Stimulated activated CD4-positive, alpha-beta T cell treated with anti-CD3 and anti-CD28 coated beads, Interleukin-1b, Interleukin-23, amount 100 ng/mL, for 24 hours (primary cell): ENCODE results near the gene GNA12.

Experiments used
- DNase-seq, 4 experiments: peaks; one replicate each; pipeline ENCODE4 v3.0.0-alpha.2; 2020; ENCODE audit warnings: low read depth in 4 of 4, low spot score in 1 of 4

Gene GNA12

DNA sequence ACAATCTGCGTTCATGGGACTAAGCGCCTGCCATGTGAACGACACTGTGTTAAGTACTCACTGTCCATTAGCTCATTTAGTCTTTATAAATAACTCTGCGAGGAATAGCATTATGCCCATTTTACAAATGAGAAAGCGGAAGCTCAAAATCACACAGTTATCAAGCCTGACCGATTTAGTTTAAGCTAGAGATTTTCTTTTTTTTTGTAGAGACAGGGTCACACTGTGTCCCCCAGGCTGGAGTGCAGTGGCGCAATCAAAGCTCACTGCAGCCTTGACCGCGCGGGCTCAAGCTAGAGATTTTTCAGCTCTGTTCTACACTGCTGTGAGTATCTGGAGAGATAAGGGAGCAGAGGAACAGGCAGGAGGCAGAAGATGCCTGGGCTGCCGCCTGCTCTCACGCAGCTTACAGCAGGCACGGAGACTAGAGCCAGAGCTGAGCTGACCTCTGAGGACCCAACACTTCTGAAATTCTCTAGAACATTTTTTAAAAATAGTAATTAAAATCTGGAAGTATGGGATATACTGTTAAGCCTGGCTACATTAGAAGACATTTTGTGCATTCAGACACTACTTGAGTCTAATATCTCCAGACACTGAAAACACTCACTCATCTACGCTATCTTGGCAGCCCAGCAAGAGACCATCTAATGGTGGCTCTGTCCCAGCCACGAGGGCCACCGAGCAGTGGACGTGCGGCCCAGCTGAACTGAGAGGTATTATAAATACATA is 38.7 kb downstream of the GNA12 start:
- DNase-seq, result no peak

DNA sequence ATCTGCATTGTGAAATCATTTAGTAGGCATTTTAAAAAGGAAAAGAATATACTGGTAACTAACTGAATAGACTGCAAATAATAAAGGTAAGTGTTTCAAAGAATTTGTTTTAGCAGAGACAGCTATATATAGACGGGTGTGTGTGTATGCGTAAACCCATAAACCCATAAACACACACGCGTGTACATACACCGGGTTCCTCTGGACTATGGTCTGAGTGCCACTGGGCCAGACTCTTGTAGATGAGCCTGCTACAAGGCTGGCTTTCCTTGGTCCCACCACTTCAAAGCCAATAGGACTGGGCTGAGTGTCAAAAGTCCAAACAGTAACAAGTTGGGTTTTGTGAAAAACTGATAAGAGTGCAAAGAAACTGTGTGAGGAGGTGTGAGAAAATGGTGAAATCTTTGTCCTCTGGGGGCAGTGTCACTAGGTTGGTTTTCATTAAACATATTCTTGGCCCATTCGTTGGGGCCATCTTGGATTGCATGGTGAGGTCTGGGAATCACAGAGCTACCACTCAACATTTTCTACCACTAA is 39.8 kb downstream of the GNA12 start:
- no peak for DNase-seq

- DNase-seq, result no peak
These were observed 40.4 kb downstream of the GNA12 start for GRCh38 chr7:2803755-2804154.

- DNase-seq, result no peak
These were observed 40.8 kb downstream of the GNA12 start for GRCh38 chr7:2803342-2803692.

DNA sequence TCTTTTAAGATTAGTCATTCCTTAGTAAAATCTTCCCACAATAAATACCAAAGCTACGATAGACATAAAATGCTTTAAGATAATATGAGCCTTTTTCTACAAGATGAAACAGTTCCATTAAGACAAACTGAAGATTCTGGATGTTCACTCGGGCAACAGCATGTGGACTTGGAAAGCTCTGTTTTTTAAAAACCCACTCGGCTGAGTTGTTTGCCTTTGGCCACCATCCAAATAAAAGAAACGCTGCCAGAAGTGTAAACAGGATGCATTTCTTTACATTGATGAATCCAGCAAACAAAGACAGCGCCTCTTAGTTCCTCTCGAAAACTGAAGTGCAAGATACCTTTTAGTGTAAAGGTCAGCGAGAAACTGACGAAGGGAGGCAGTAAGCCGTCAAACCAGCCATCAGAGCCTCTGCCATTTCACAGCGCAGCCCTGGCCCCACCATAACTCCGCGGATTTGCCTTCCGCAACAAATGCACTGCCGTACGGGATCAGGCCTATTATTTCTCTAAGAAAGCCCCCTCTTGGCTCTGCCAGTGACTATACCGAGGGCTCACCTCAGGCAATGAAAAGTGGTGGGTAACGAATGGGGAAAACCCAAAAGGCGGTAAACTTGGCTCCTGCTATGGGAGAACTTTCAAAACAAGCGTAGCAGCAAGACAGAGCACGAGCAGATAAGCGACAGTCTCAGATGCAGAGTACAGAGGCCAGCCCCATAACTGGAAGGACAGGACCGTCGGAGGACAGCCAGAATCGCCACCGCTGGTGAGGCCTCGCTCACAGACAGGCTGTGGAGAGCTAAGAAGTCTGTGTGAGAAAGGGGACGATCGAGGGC is 41.4 kb downstream of the GNA12 start:
- no peak for DNase-seq

DNA sequence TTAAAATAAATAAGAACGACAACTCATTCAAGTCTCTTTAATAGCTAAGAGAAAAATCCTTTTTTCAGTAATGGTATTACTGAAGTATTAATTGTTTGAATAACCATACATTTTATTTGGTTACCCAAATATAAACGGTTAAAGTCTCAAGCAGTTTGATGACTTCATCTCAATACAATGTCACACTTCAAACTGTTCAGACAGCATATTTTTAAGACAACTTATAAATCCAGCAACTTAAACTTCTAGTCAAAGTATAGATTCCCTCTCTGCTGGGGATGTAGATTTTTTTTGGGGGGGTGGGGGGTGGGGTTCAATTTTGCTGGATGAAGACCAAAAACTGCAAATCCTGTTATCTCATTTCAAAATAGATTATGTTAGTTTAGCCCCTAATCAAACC is 42.0 kb downstream of the GNA12 start:
- DNase-seq, result no peak

DNA sequence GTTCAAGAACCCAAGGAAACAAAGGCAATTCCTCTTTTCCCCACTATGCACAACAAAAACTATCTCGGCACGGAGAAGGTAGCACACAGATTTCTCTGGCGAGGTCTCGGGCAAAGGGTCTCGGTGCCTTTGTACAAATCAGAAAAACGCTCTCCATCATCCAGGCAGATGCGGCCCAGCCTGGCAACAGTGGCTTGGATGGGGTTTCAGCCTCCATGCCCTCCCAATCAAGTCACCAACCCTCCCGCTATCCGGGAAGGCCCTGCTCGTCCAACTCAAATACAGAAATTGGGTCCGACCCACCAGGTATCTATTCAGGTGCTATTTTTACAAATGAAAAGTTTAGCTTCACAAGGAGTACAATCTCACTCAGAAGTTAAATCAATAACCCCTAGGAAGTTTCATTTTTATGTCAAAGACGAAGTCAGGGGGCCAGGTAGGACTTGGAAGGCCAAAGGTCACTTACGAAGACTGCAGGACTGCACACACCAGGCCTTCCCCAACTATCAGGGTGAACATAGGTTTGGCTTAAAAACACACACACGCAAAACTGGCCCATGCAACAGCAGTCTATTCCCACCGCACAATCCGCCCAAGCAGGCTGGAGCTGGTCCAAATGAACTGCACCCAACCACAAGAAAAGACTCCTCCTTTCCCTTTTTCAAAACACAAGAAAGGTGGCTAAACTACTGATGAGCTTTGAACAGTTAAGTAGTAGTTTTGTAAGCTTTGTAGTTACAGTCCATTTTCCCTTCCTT is 43.0 kb downstream of the GNA12 start:
- DNase-seq, result no peak

- DNase-seq, result no peak
These were observed 43.7 kb downstream of the GNA12 start for GRCh38 chr7:2800220-2800930.

GRCh38 chr7:2799253-2799652 is 44.9 kb downstream of the GNA12 start:
- DNase-seq, result no peak

GRCh38 chr7:2798669-2799068 is 45.4 kb downstream of the GNA12 start:
- no peak for DNase-seq

DNA sequence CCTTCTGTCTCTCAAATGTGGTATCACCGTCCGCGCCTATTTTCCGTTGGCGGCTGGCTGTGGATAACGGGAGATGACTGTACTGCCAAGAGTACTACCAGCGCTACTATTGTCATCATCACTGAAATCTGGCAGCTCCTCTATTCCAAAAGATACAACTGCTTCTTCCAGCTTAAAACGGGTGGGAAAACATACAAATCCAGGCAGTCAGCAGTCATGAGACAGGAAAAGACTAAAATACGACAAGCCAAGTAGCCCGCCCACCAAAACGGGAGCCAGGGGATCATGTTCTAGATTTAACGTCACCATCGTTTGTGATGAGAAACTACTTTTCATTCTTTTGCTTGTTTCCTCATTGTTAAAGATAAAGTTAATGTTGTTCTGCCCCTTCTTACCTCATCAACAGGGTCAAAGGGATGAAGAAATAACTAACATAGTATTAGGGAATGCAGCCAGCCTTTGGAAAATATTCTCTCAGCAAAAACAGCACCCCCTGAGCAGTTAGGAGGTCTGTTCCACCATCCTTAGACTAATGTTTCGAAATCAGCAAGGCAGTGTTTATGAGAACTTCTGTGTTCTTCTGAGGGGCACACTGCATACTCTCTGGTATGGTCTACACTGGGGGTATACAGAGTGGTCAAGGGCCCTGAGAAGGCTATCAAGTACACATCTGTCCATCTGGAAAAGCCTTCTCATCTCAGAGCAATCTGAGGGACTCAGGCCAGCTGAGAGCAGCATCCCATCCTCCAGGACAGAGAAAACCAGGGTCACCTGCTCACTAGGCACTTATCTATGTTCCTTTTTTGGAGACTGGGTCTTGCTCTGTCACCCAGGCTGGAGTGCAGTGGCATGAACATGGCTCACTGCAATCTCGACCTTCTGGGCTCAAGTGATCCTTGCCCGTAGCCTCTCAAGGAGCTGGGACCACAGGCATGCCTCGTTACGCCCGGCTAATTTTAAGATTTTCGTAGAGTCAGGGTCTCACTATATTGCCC is 47.5 kb downstream of the GNA12 start:
- DNase-seq, result no peak

- no peak for DNase-seq
These were observed 48.2 kb downstream of the GNA12 start for GRCh38 chr7:2795906-2796305.

- no peak for DNase-seq
These were observed 49.1 kb downstream of the GNA12 start for GRCh38 chr7:2794836-2795636.

DNA sequence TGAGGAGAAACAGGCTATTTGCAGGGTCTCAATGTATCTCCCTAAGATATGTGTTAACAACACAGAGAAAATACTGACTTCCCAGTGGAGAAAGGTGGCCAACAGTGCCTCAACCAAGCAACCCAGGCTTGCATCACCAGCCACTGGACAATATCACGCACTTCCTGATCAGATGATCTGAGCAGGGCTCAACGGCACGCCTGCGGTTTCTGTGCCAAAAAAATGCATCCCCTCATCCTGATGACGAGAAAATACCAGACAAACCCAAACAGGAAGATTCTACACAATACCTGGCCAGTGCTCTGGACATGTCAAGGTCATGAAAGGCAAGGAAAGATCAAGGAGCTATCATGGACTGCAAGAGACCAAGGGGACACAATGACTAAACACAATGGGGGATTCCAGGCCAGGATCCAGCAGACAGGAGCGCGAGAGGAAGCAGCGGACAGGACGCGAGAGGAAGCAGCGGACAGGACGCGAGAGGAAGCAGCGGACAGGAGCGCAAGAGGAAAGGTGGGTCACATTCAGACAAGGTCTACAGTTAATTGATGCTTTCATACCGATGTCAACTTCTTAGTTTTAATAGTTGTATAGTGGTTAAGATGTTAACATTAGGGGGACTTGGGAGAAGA is 51.1 kb downstream of the GNA12 start:
- no peak for DNase-seq

DNA sequence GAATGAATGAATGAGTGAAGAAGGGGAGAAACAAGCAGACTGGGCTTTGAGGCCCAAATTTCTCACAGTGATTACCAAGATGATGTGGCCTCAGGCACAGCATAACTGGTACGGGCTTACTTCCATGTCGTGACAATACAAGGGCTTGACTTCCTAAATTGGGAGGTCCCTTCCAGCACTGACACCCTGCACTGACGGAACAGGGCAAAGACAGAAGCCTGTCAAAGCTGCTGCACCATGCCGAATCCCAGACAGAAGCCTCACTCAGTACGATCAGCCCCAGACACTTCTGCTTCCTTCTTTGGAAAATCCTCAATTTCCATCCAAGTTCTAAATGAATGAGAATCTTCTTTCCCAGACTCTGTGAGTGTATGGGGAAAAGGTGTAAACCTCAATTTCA is 51.9 kb downstream of the GNA12 start:
- no peak for DNase-seq

DNA sequence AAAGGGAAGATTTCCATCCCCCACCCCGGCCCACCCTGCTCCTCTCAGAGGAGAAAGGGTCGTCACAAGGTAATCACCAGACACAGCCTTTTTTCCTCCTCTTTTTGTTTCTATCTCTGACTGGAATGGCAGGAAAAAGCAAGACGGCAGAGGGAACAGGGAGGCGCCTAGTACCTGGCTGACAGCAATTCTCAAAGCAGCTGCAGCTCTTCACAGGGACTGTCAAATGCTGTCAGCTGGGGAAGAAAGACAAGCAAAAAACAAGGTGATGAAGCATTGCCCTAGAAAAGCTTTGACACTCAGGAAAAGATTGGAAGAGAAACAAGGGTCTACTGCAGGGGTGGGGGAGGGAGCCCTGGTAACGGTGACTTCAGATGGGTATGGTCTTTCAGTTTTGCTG is 52.7 kb downstream of the GNA12 start:
- no peak for DNase-seq

DNA sequence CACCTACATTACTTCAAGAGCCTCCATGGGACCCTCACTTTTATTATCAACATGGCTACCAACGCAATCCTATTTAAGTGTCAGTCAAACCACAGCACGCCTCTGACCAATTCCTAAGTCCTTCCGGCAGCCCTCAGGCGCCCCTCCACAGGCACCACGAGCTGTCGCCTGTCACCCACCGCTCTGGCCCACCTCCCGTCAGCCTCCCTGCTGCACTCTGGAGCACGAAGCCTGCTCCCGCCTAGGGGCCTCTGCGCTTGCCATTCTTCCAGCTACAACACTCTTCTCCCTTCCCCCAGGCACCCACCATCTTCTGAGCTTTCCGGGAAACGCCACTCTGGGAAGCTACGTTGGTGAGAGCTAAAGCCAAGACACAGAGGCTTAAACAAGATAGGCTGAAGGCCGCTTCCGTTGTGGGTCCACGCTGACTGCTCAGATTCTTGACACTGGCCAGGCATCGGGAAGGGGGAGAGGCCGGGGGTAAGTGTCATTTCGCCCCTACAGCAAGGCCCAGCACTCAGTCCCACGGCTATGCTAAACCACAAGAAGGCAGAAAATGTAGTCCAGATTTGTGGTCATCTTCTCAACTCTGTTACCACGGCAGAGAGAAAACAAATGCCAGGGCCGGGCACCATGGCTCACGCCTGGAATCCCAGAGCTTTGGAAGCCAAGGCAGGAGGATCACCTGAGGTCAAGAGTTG is 56.7 kb downstream of the GNA12 start:
- no peak for DNase-seq

- no peak for DNase-seq
These were observed 57.4 kb downstream of the GNA12 start for GRCh38 chr7:2786607-2787116.
